Measurements from ENCODE around the gene POU2F3.

POU2F3 gene

GRCh38 chr11:120226242-120226641, 13.7 kb upstream of the POU2F3 start:
- DNase-seq (ENCODE audit: low read depth in 2 of 2, low spot score in 1 of 2) = no peak

GRCh38 chr11:120226714-120227113, 13.2 kb upstream of the POU2F3 start:
- no peak for DNase-seq (ENCODE audit: low read depth in 2 of 2, low spot score in 1 of 2)

GRCh38 chr11:120227228-120227852, 12.6 kb upstream of the POU2F3 start:
- no peak for DNase-seq (ENCODE audit: low read depth in 2 of 2, low spot score in 1 of 2)

- no peak for DNase-seq (ENCODE audit: low read depth in 2 of 2, low spot score in 1 of 2)
Observed at GRCh38 chr11:120228794-120229384, 11.1 kb upstream of the POU2F3 start.

GRCh38 chr11:120229451-120230424, 10.2 kb upstream of the POU2F3 start:
- DNase-seq (ENCODE audit: low read depth in 2 of 2, low spot score in 1 of 2) = no peak

- DNase-seq (ENCODE audit: low read depth in 2 of 2, low spot score in 1 of 2) = no peak
Observed at GRCh38 chr11:120230433-120231071, 9.4 kb upstream of the POU2F3 start.

- DNase-seq (ENCODE audit: low read depth in 2 of 2, low spot score in 1 of 2) = no peak
Observed at GRCh38 chr11:120231963-120232362, 8.0 kb upstream of the POU2F3 start.

- no peak for DNase-seq (ENCODE audit: low read depth in 2 of 2, low spot score in 1 of 2)
Observed at GRCh38 chr11:120233207-120233803, 6.6 kb upstream of the POU2F3 start.

- peak in 1 of 2 donors; percentile 16 for DNase-seq (ENCODE audit: low read depth in 2 of 2, low spot score in 1 of 2)
Observed at GRCh38 chr11:120235024-120235628, 4.8 kb upstream of the POU2F3 start.

- DNase-seq (ENCODE audit: low read depth in 2 of 2, low spot score in 1 of 2) = no peak
Observed at GRCh38 chr11:120236169-120237107, 3.5 kb upstream of the POU2F3 start.

- no peak for DNase-seq (ENCODE audit: low read depth in 2 of 2, low spot score in 1 of 2)
Observed at GRCh38 chr11:120238968-120239620, 846 bp upstream of the POU2F3 start.

GRCh38 chr11:120240866-120241265, 926 bp downstream of the POU2F3 start:
- no peak for DNase-seq (ENCODE audit: low read depth in 2 of 2, low spot score in 1 of 2)

GRCh38 chr11:120241277-120241676, 1.3 kb downstream of the POU2F3 start:
- no peak for DNase-seq (ENCODE audit: low read depth in 2 of 2, low spot score in 1 of 2)

- no peak for DNase-seq (ENCODE audit: low read depth in 2 of 2, low spot score in 1 of 2)
Observed at GRCh38 chr11:120243221-120243620, 3.3 kb downstream of the POU2F3 start.

- DNase-seq (ENCODE audit: low read depth in 2 of 2, low spot score in 1 of 2) = no peak
Observed at GRCh38 chr11:120244476-120245365, 4.8 kb downstream of the POU2F3 start.

GRCh38 chr11:120245434-120245833, 5.5 kb downstream of the POU2F3 start:
- no peak for DNase-seq (ENCODE audit: low read depth in 2 of 2, low spot score in 1 of 2)

- DNase-seq (ENCODE audit: low read depth in 2 of 2, low spot score in 1 of 2) = no peak
Observed at GRCh38 chr11:120248551-120249278, 8.8 kb downstream of the POU2F3 start.
